HCT116 (cell line): ENCODE measurements around the gene VEPH1. TPM values are rescaled to one million over a fixed set of nuclear protein-coding genes. Genes with fewer than 3 reads are reported as not detected.

Experiments used
- ATAC-seq: fragments of 200-7000 bp; cut with Tn5 transposase; 2 replicates; pipeline ENCODE4 v1.9.1; 2020; ENCODE audit warnings: mild to moderate bottlenecking, moderate library complexity
- BruUV-seq: library from RNA; stranded (reverse); fragments of 400-500 nt; replicated peaks from 2 replicates; lab custom pipeline; 2021; lab: Mats Ljungman, UMichigan
- CTCF ChIA-PET: fragments of 300-600 bp; sonication (Branson Sonifier 250); formaldehyde crosslinking; loops from one replicate; lab custom pipeline; 2021; ENCODE audit warnings: antibody characterized with exemption; lab: Charles Lee
- POLR2A ChIA-PET: fragments of 300-600, 350-600 bp; sonication (Branson Sonifier 250); formaldehyde crosslinking; loops from one replicate; lab custom pipeline; 2021; ENCODE audit warnings: antibody characterized with exemption; lab: Charles Lee
- RAD21 ChIA-PET, 2 experiments: fragments of 300-600 bp; sonication (Branson Sonifier 250); formaldehyde crosslinking; loops; one replicate each; lab custom pipeline; 2023; ENCODE audit warnings: low total read pairs in 2 of 2; ENCODE audit not compliant: uncharacterized antibody in 2 of 2, unreplicated experiment in 2 of 2, low non-redundant PET in 1 of 2; lab: Charles Lee
- DNase-seq: peaks from one replicate; pipeline ENCODE4 v3.0.0-alpha.2; 2010; ENCODE audit warnings: low read depth, low spot score
- H2AFZ ChIP-seq: fragments of 200-600 bp; shearing (Covaris generic), sonication (generic); 2 replicates; pipeline ENCODE4 v1.6.1; 2017; ENCODE audit warnings: low read depth, mixed run types, mixed read lengths, antibody characterized with exemption, low read length; ENCODE audit not compliant: poor library complexity, severe bottlenecking
- H3K27ac ChIP-seq: 2 replicates; pipeline ENCODE4 v1.5.1; 2012; ENCODE audit warnings: low read depth, low read length
- H3K27me3 ChIP-seq: fragments of 200-600 bp; sonication (generic); 2 replicates; pipeline ENCODE4 v1.6.1; 2016; ENCODE audit warnings: mixed run types, low read length, mixed read lengths; ENCODE audit not compliant: insufficient read depth
- H3K36me3 ChIP-seq, 2 experiments: fragments of 200-500 bp in 1 of 2; fragments of 200-600 bp in 1 of 2; sonication (Bioruptor generic) in 1 of 2; sonication (generic) in 1 of 2; 2 replicates each; pipeline versions ENCODE4 v1.5.1 to v1.6.1; 2014 to 2016; ENCODE audit warnings: low read length in 2 of 2, inconsistent platforms in 1 of 2, mixed read lengths in 1 of 2, mixed run types in 1 of 2; ENCODE audit not compliant: insufficient read depth in 2 of 2, control insufficient read depth in 1 of 2
- H3K4me1 ChIP-seq, 2 experiments: fragments of 200-600 bp in 1 of 2; sonication (generic) in 1 of 2; 2 replicates each; pipeline versions ENCODE4 v1.5.1 to v1.6.1; 2012 to 2017; ENCODE audit warnings: low read length in 2 of 2, inconsistent platforms in 1 of 2, mild to moderate bottlenecking in 1 of 2, mixed read lengths in 1 of 2, mixed run types in 1 of 2, moderate library complexity in 1 of 2; ENCODE audit not compliant: insufficient read depth in 2 of 2, control insufficient read depth in 1 of 2
- H3K4me2 ChIP-seq: fragments of 200-600 bp; sonication (generic); 2 replicates; pipeline ENCODE4 v1.6.1; 2017; ENCODE audit warnings: mixed run types, low read length, mixed read lengths
- H3K4me3 ChIP-seq, 2 experiments: fragments of 200-600 bp in 1 of 2; sonication (generic) in 1 of 2; replicated peaks in 1 of 2; 2 replicates each; pipeline ENCODE4 v1.5.1; 2011 to 2016; ENCODE audit warnings: low read length in 2 of 2, control low read depth in 1 of 2, low read depth in 1 of 2, mild to moderate bottlenecking in 1 of 2, mixed read lengths in 1 of 2, mixed run types in 1 of 2
- H3K79me2 ChIP-seq: fragments of 200-600 bp; sonication (generic); 2 replicates; pipeline ENCODE4 v1.6.1; 2017; ENCODE audit warnings: mild to moderate bottlenecking, mixed run types, low read length, moderate library complexity, mixed read lengths; ENCODE audit not compliant: insufficient read depth
- H3K9ac ChIP-seq: fragments of 200-600 bp; sonication (generic); 2 replicates; pipeline ENCODE4 v1.6.1; 2016; ENCODE audit warnings: low read length, mixed read lengths
- H3K9me2 ChIP-seq: fragments of 200-600 bp; sonication (generic), shearing (Covaris generic); 2 replicates; pipeline ENCODE4 v1.6.1; 2017; ENCODE audit warnings: mixed run types, mild to moderate bottlenecking, moderate library complexity; ENCODE audit not compliant: insufficient read depth
- H3K9me3 ChIP-seq, 2 experiments: fragments of 200-500 bp in 1 of 2; fragments of 200-600 bp in 1 of 2; sonication (Bioruptor generic) in 1 of 2; sonication (generic) in 1 of 2; 2 replicates each; pipeline ENCODE4 v1.6.1; 2014 to 2017; ENCODE audit warnings: low read length in 2 of 2, mixed read lengths in 2 of 2, inconsistent platforms in 1 of 2, low read depth in 1 of 2, mild to moderate bottlenecking in 1 of 2, mixed run types in 1 of 2, moderate library complexity in 1 of 2; ENCODE audit not compliant: control insufficient read depth in 1 of 2, insufficient read depth in 1 of 2
- H4K20me1 ChIP-seq: fragments of 200-600 bp; sonication (generic), shearing (Covaris generic); 2 replicates; pipeline ENCODE4 v1.6.1; 2017; ENCODE audit warnings: mixed run types, mild to moderate bottlenecking, moderate library complexity; ENCODE audit not compliant: insufficient read depth
- CBX3 ChIP-seq: IDR thresholded peaks from 2 replicates; pipeline ENCODE4 v1.6.1; 2012; ENCODE audit warnings: low read depth
- EGR1 ChIP-seq: IDR thresholded peaks from 2 replicates; pipeline ENCODE4 v1.6.1; 2012; ENCODE audit warnings: low read depth
- ELF1 ChIP-seq: IDR thresholded peaks from 2 replicates; pipeline ENCODE4 v1.6.1; 2012; ENCODE audit warnings: low read depth, borderline replicate concordance
- EZH2 ChIP-seq: fragments of 200-600 bp; sonication (generic); IDR thresholded peaks from 2 replicates; pipeline ENCODE4 v1.6.1; 2017; ENCODE audit warnings: antibody characterized with exemption, mixed run types
- FOSL1 ChIP-seq: IDR thresholded peaks from 2 replicates; pipeline ENCODE4 v1.6.1; 2012; ENCODE audit warnings: low read depth
- JUND ChIP-seq: IDR thresholded peaks from 2 replicates; pipeline ENCODE4 v1.6.1; 2012
- POLR2A ChIP-seq: IDR thresholded peaks from 2 replicates; pipeline ENCODE4 v1.7.0; 2011; ENCODE audit warnings: borderline replicate concordance; ENCODE audit not compliant: insufficient read depth, insufficient read length; ENCODE audit errors: extremely low read depth
- SIN3A ChIP-seq: IDR thresholded peaks from 2 replicates; pipeline ENCODE4 v1.6.1; 2012; ENCODE audit warnings: low read depth
- SP1 ChIP-seq: IDR thresholded peaks from 2 replicates; pipeline ENCODE4 v1.6.1; 2012; ENCODE audit warnings: low read depth
- TCF7L2 ChIP-seq: IDR thresholded peaks from 2 replicates; pipeline ENCODE4 v1.7.0; 2011; ENCODE audit warnings: borderline replicate concordance, inconsistent platforms; ENCODE audit not compliant: insufficient read depth, insufficient read length; ENCODE audit errors: extremely low read depth
- ZFX ChIP-seq: fragments of 450-650 bp; IDR thresholded peaks from 2 replicates; pipeline ENCODE4 v1.6.1; 2017
- ZNF274 ChIP-seq: fragments of 200-500 bp; sonication (Bioruptor generic); IDR thresholded peaks from 2 replicates; pipeline ENCODE4 v1.6.1; 2014; ENCODE audit warnings: mild to moderate bottlenecking, low read depth, low read length, inconsistent platforms
- intact Hi-C: fragments of 100-400 bp; cut with micrococcal nuclease; formaldehyde crosslinking; loops from 2 replicates; pipeline ENCODE4 v1.10.0; 2022
- total RNA-seq: library from RNA; stranded (reverse); gene quantifications from one replicate; pipeline ENCODE4 v1.2.1, GENCODE V29; 2021; ENCODE audit not compliant: unreplicated experiment

Gene VEPH1
- total RNA-seq, 1 experiment from 2014 or later: 4.9 TPM

DNA sequence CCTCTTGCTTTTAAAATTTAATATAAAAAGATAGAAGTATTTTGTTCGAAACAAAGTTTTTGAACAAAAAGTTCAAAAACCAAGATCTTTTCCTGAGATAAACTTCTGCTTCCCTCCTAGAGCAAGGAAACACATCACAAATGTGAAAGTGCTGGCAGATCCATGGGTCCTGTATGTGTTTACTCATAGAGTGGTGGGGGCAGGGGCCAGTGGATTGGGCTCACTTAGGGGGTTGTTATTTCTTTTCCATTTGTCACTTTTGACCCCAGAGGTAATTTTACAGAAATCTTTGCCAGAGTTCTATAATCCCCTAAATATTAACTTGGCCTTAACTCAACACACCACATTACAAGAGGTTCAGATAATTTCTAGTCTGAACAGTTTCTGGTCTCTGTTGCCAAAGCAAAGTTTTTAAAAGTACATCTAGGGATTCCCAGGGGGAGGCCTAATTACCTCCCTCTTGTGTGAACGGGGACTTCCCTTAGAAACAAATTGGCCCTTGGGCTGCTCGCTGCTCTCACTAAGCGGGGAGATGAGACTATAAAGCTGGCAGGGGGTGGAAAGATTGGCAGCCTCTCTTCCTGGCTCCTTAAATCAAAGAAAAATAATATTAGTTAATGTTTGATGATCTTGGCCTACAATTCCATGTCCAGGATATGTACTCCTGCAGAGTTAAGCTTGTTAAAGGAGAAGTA, 133.3 kb downstream of the VEPH1 start:
- Histone ChIP-seq H3K9ac (no peak overlapping the region), H3K9me3 (no peaks in the 10 kb centered on the region), H3K36me3 (no peaks in the 10 kb centered on the region), H3K4me3 (no peak overlapping the region), H3K9me2 (no peaks in the 10 kb centered on the region), H3K79me2 (no peaks in the 10 kb centered on the region), H3K4me1 (no peaks in the 10 kb centered on the region), H2AFZ (no peak overlapping the region), H4K20me1 (no peaks in the 10 kb centered on the region), H3K27ac (no peak overlapping the region), H3K27me3 (no peaks in the 10 kb centered on the region), H3K4me2 (no peak overlapping the region)
- ATAC-seq (no peak), DNase-seq (no peak)
- BruUV-seq: no TSS peak
- RAD21 ChIA-PET: no interaction called here
- CTCF ChIA-PET: no interaction called here
- intact Hi-C loops: no loop called here
- TF ChIP-seq ZNF274: no peak
- TF ChIP-seq EZH2: no peak
- TF ChIP-seq ELF1: no peak
- no peak for TF ChIP-seq ZFX
- TF ChIP-seq TCF7L2: no peak
- no peak for TF ChIP-seq POLR2A
- no peak for TF ChIP-seq EGR1
- no peak for TF ChIP-seq JUND
- POLR2A ChIA-PET: no interaction called here

GRCh38 chr3:157368171-157368570, 135.0 kb downstream of the VEPH1 start:
- no peak overlapping the region for H2AFZ ChIP-seq
- ChIA-PET RAD21 (no interaction called here), CTCF (no interaction called here), POLR2A (no interaction called here)
- H3K9me2 ChIP-seq: no peaks in the 10 kb centered on the region
- H3K27me3 ChIP-seq: no peaks in the 10 kb centered on the region
- DNase-seq (no peak), ATAC-seq (no peak)
- H3K4me1 ChIP-seq: no peaks in the 10 kb centered on the region
- H3K27ac ChIP-seq: no peak overlapping the region
- no TSS peak for BruUV-seq
- intact Hi-C loops: no loop called here
- TF ChIP-seq SP1 (no peak), SIN3A (no peak), EZH2 (no peak), JUND (no peak), TCF7L2 (no peak), FOSL1 (no peak), CBX3 (no peak), ZNF274 (no peak)
- no peaks in the 10 kb centered on the region for H3K79me2 ChIP-seq
- no peak overlapping the region for H3K4me3 ChIP-seq
- H4K20me1 ChIP-seq: no peaks in the 10 kb centered on the region
- no peaks in the 10 kb centered on the region for H3K36me3 ChIP-seq
- no peak overlapping the region for H3K9ac ChIP-seq
- no peak overlapping the region for H3K4me2 ChIP-seq
- no peaks in the 10 kb centered on the region for H3K9me3 ChIP-seq
